Fibroblast of upper back skin (primary cell): Measurements from ENCODE around the gene SURF4.
A peak's percentile ranks its signal among the peaks of the same experiment; 100 is the strongest.

Experiments used
- DNase-seq: peaks from one replicate; pipeline ENCODE4 v3.0.0-alpha.2; 2013

SURF4 gene

DNA sequence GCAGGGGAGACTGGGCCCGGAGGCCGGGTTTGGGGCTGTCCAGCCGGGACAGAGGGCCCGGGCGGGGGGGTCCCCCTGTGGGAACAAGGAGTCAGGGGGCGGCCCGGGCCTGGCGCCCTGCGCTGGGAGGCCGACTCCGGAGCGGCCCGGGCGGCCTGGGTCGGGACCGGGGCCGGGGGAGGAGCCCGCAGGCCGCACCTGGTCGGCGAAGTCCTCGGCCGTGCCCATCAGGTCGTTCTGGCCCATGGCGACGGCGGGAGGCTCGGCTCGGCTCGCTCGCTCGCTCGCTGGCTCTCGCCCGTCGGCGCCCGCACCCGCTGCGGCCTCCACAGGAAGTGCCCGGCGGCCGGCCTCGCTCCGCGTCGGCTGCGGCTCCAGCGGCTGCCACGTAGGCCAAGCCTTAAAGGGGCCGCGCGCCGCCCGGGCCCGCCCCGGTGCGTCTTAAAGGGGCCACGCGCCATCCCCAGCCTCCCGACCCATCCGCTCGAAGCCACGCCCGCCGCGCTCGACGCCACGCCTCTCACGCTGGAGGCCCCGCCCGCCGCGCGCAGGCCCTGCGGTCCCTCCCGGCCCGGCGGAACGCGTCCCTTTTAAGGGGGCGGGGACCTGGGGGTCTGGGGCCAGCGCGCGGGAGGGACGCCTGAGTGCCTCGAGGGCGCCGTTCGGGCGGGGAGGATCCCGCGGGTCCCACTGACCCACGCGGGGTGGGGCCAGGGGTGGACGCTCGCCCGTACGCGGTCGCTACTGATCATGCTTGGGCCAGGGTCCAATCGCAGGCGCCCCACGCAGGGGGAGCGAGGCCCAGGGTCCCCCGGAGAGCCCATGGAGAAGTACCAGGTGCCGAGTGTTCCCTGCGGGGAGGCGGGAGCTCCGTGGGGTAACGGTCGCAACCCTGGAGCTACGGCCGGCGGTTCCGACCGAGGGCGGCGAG lies at the start of gene SURF4, which contains the start of gene STKLD1:
Gene SURF4 (minus strand): TSS at position 337 of the 931 bp plus-strand sequence. CDS start 91 bp downstream, at position 246.
Gene STKLD1 (plus strand): TSS at position 643 of the 931 bp plus-strand sequence. CDS start 108 bp downstream, at position 751.
- DNase-seq = peak; percentile 96

DNA sequence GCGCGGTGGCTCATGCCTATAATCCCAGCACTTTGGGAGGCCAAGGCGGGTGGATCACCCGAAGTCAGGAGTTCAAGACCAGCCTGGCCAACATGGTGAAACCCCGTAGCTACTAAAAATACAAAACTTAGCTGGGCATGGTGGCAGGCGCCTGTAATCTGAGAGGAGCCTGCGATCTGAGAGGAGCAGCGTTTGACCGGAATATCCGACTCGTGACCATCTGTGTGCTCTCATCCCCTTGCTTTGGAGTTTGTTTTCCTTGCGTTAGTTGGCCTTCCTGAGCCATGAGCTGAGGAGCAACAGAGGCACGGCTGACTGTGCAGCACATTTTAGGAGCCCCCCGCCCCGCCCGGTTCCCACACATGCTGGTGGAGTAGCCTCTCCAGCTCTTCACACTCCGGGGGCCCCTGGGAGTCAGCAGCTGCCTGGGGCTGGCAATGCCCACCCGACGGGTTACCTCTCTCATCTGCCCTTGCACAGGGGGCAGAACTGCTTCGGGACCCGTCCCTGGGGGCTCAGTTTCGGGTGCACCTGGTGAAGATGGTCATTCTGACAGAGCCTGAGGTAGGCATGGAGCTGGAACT lies 49.3 kb upstream of the SURF4 start:
- no peak for DNase-seq

DNA sequence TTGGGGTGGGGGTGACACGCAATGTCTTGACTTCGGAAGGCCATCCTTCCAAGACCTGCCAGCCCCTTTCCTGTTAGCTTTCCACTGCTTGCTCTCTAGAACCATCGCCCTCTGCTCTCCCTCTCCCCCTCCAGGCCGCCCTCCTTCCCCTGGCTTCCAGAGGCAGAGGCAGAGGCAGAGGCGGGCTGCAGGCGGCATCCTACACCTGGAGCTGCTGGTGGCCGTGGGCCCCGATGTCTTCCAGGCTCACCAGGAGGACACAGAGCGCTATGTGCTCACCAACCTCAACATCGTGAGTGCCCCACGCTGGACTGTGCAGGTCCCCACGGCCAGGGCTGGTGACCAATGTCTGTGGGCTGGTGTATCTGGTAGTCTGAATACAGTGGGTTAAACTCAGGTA lies 48.3 kb upstream of the SURF4 start:
- DNase-seq = no peak

DNA sequence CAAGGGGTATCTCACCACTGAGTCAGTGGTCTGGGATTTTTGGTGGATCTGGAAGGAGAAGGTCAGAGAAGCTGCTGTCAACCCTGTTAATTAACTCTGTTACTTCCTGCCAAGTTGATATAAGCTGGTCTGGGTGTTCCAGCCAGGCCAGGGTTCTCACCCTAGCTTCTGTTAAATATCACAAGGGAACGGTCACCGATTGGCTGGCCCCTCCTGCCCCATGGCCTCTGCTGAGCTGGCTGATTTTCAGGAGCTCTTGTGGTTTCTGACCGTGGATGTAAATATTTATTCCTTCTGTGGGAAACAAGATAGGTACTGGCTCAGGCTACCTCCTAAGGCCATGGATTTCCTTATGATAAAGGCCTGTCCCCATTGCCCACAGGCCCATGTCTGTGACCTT lies 47.4 kb upstream of the SURF4 start:
- DNase-seq = no peak

DNA sequence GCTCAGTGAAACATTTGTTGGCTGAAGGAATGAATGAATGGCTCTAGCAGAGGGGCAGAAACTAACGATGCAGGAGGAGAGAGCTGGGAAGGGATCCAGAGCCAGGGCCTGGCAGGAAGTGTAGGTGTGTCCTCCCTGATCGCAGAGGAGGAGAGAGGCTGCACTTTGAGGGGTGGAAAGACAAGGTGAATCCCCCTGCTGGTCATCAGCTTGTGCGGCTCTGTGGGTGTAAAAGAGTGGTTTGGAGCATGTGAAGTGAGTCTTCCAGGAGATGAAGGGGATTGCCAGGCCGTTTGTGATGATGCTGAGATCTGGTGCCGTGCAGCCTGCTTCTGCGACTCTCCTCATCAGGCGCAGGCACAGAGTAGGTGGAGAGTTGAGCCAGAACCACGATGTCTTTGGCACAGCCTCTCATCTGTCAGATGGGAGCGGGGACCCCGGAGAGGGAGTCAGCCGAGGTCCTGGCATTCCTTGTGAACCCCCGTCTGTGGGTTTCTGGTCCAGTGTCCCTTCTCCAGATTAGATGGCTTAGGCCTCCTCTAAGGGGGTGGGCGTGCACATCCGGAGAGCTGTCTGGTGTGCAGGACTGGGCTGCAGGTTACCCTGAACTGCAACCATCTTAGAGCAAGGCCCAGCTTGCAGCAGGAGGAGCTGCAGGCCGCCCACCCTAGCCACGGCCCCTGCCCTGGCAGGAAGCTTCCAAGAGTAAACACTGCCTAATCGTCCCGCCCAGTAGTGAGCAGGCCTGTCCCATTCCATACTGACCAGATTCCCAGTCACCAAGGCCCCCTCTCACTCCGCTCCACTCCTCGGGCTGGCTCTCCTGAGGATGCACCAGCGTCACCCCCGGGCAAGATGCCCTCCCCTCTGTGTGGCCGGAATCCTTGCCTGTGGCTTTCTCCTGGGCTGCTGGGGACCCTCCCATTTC lies 46.0 kb upstream of the SURF4 start, which contains the start of gene ADAMTS13:
Gene ADAMTS13 (plus strand): TSS at position 753 of the 928 bp plus-strand sequence. CDS start 77 bp downstream, at position 830.
- DNase-seq = no peak

DNA sequence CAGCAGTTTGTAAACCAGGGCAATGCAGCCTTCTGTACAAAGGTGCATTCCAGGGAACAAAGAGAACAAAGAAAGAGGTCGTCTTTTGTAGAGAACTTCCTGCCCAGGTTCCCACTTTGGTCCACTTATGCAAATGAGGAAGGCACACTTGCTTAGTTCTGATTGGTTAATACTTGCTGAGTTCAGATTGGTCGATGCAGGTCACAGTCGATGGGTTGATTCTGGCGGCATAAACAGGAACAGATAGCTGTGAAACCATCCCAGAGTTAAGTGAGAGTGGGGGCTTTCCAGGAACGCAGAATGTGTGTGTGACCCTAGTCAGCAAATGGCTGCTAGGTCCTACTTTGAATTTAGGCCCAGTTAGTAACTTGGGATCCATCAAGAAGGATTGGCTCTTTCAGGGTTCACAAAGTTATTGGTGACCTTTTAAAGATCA lies 44.5 kb upstream of the SURF4 start:
- no peak for DNase-seq

DNA sequence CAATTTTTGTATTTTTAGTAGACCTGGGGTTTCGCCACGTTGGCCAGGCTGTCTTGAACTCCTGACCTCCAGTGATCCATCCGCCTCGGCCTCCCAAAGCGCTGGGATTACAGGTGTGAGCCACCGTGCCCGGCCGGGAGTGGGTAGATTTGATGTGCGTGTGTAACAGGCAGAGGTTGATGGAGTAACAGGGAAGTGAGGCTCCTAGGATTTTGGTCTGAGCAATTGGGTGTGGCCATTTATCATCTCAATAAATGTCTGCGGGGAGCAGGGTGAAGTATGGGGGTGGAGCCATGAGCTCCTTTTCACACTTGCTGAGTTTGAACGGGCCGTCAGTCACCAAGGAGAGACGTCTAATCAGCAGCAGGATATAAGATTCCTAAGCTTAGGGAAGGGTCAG lies 43.1 kb upstream of the SURF4 start:
- DNase-seq = no peak

DNA sequence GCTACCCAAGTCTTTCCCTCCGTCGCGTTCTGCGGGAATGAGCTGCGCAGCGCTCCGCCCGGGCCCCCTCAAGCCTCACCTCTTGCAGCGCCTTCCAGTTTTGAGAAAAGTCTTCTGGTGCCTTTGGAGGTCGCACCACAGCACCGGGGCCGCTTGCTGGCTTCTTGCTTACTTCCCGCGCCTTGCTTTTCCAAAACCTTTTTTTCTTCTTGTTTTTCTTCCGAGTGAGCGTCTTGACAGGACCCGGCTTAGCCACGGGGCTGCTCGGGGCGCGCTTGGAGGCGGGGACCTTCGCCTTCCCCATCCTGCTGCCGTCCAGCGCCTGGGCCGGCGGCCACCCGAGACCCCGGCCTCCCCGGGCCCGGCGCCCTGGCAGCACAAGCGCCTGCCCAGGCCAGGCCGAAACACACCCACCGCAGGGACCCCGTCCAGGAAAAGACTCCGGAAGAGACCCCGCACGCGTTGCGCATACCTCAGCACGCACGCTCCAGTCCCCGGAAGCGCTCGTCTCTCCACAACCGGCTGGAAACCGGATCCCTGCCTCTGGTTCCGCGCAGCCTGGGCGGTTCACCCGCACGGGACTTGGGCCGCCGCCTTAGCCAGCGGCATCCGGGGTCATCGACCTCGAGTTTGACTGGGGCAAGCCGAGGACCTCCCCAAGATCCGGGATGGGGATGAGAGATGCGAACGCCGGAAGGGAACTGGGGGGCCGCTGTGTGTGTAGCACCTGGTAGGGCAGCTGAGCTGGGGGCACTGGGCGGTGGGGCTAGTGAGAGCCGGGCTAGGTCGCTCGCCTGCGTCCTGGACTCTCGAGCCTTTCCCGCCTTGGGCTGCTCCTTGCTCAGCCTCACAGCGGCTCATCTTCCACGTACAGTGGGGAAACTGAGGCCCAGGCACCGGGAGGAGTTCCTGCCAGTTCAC lies 41.9 kb upstream of the SURF4 start, which contains the start of gene REXO4:
Gene REXO4 (minus strand): TSS at position 470 of the 921 bp plus-strand sequence. CDS start 166 bp downstream, at position 304.
- DNase-seq = peak; percentile 88

DNA sequence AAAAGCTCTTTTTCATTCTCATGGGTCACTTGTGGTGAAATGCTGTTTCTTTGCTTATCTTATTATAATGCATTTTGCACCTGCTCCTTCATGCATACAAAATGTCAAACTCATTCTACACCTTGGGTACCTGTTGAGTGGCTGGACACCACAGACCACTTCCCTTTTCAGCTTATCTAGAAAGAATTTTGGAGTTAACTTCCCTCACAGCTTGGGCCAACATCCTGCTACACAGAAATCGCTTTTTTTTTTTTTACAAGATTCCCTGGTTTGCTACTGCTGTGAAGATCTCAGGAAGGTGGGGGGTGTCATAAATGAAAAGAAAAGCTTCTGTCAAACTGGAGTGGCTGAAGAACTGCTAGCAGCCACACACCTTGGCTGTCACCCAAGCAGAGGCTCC lies 39.3 kb upstream of the SURF4 start:
- DNase-seq = no peak

DNA sequence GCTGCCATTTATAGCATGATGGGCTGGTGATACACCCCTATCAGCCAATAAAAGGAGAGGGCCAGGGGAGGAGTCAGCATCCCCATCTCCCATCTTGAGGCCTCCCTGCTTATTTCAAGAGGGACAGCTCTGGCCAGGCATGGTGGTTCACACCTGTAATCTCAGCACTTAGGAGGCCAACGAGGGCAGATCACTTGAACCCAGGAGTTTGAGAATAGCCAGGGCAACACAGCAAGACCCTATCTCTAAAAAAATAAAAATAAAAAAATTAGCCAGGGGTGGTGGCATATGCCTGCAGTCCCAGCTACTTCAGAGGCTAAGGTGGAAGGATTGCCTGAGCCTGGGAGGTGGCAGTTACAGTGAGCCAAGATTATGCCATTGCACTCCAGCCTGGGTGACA lies 32.2 kb upstream of the SURF4 start:
- DNase-seq = no peak

DNA sequence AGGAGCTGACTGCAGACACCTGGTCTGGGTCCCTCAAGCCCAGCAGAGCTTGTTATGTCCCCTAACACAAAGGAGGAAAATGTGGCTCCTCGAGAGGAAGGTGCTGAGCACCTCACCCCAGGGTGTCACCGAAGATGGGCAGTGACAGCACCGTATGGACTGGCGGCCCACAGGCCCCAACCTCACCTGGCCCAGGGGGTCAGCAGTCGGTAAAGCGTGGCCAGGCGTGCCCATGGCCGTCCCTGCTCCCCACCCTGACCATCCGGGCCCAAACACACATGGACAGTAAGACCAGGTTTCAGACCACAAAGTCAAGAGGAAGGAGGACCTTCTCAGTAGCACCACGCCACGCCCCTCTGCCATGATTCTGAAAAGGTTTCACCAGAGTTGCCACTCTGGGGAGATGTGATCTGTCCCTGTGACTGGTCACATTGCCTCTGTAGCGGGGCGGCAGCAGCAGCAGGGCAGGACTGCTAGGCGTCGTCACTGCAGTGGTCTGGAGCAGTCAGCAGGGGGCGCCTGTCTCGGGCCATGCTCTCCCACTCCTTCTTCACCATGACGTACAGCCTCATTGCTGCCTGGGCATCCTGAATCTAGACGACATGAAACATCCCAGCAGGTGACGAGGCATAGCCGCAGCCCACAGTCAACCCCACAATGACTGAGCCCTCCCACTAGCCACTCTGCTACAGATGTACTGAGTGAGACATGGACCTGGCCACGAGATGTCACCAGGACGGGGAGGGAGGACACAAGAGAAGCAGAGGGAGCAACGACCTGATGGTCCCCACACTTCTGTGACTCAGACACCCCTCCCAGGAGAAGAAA lies 30.8 kb upstream of the SURF4 start:
- DNase-seq = peak; percentile 64

DNA sequence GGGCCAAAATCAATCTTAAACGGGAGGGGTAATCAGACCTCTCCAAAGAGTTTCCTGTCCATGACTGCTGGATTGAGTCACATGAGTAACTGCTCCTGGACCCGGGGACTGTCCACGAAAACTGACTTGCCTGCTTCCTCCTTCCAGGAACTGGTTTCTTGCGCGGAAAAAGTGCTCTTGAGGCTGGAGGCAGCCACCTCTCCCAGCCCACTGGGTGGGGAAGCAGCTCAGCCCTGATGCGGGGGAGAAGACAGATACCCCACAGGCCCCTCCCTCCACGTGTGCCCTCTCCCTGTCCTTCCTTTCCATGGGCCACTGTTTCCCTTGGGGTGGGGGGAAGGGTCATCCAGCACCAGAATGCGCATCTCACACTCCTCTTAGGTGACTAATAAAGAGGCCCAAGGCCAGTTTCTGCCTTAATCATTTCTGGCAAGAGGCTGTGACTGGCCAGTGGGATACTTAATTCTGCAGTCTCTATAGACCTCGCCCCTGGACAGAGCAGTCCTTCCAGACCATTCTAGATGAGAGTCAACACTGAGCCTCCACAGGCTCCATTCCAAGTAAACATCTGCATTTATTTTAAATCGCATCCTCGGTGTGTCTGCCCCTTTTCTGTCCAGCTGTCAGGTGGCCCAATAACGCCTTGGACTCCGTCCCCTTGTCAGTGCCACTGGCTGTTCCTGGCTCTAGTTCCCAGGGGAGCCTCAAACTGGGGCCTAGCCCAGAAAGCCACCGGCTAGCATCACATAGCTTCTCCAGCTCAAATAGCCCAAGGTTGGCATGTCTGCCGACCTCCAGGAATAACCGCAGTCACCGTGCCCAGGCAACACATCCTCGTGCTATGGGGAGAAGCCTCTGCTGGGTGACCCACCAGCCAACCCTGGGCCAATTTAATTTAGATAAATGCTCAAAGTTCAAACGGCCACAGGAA lies 29.9 kb upstream of the SURF4 start:
- DNase-seq = peak; percentile 28

DNA sequence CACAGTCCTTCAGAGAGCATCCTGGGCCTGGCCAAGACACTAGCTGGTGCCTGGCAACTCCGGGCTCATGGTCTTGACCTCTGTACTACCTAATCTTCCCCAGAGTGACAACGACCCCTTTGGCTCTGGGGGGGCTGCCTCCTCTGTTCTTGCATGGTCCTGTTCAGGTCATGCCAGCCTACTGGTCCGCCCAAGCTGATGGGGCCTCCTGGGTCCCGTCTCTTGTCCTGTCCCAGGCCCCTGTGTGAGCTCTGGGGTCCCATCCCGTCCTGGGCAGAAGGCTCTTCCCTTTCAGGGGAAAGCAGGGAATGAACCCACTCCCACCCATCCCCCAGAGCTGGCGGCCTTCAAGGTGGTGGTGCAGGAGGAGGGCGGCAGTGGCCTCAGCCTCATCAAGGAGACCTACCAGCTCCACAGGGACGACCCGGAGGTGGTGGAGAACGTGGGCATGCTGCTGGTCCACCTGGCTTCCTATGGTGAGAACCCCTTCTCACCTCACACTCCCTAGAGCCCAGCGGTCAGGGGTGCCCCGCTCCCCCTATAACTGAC lies 28.7 kb upstream of the SURF4 start:
- DNase-seq = no peak

DNA sequence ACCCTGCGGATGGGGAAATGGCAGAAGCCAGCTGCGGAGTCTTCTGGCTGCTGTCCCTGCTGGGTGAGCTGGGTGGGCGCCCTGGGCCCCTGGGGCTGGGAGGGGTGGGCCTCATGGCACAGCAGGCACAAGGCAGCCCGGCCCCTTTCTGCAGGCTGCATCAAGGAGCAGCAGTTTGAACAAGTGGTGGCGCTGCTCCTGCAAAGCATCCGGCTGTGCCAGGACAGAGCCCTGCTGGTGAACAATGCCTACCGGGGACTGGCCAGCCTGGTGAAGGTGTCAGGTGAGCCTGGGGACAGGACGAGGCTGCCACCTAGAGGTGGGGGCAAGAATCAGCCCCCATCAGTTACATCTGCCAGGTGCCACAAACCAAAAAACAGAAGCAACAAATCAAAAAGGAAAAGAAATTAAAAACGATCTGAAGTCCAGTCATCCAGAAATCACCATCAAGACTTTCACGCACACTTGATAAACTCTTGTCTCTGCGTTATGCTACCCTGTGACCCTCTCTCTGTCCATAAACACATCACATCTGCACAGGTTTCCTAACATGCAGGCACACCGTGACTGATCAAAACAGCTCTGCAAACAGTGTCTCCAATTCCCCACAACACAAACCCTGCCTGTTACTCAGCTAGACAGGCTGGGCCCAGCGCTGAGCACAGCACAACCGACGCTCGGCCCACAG lies 28.1 kb upstream of the SURF4 start:
- DNase-seq = no peak

DNA sequence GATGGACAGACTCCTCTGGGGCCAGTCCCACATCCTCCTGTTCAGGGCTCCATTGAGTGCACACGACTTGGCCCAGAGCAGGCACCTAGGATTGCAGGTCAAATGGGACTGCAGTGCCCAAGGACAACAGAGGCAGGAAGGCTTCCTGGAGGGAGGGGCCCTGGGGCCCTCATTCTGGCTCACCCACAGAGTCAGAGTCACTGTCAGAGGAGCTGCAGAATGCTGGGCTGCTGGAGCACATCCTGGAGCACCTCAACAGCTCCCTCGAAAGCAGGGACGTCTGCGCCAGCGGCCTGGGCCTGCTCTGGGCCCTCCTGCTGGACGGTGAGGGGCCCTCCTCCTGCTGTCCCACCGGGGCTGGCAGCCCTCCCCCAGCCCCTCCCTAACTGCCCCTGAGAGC lies 26.8 kb upstream of the SURF4 start:
- DNase-seq = no peak

DNA sequence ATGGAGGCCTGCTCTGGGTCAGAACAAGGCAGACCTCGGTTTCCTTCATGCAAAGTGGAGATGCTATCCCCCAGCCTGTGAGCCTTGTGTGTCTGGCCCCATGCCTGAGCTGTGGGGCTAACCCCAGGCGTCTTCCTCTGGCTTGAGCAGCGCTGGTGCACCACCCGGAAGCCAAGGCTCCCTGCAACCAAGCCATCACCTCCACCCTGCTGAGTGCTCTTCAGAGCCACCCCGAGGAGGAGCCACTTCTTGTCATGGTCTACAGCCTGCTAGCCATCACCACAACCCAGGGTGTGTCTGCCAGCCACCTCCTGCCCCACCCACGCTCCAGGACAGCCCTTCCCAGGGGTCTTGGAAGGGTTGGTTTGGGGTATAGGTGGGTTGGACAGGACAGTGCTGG lies 25.7 kb upstream of the SURF4 start:
- DNase-seq = no peak

DNA sequence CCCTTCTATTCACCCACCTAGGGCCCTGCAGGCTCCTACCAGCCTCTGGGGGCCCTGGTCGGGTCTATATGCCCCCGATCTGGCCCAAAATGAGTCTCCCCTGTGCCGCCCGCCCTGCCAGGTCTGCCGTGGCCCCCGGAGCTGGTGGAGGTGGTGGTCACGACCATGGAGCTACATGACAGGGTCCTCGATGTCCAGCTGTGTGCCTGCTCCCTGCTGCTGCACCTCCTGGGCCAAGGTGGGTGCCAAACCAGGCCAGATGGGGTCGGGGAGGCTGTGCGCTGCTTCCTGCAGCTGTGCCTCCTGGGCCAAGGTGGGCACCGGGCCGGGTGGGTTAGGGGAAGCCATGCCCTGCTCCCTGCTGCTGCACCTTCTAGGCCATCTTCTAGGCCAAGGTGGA lies 24.4 kb upstream of the SURF4 start:
- DNase-seq = no peak

DNA sequence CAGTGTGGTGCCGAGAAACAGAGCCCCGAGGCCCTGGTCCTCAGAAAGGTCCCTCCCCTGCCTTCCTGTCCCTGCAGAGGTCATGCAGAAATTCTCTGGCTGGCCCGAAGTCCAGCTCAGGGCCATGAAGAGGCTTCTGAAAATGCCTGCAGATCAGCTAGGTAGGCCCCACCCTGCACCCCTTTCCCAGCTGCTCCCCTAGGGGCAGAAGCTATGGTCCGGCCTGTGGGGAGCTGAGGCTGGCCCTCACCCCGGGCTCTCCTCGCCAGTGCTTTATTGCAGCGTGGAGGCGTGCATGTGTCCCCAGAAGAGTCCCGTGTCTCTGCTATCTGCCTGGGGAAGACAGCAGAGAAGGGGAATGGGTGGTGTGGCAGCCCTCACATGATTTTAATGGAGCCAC lies 22.0 kb upstream of the SURF4 start:
- DNase-seq = no peak

DNA sequence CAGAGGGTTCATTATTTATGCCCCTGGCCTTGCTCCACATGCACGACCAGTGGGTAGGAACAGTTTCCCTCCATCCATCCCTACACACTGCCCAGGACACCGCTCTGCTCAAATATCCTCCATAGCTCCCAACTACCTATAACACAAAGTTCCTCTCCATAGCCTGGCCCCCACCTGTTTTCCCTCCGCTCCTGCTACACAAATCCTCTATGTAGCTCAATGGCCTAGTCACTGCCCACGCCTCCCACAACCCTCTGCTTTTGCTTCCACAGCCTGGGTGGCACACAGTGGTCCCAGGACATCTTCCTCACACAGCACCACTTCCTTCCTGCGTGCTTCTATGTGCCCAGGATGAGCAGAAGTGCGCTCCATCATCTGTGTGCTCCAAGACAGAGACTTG lies 21.5 kb upstream of the SURF4 start:
- DNase-seq = no peak
